Thoracic aorta (tissue), 2 donors: ENCODE measurements around the gene HELZ2. TPM values are rescaled to one million over a fixed set of nuclear protein-coding genes. Genes with fewer than 3 reads are reported as not detected.

Experiments used
- ATAC-seq: fragments of 150-250 bp; one replicate; pipeline ENCODE4 v1.8.0; 2017; ENCODE audit warnings: low read depth; ENCODE audit not compliant: insufficient number of reproducible peaks, low FRiP score
- DNase-seq: peaks from one replicate; pipeline ENCODE4 v3.0.0-alpha.2; 2020; ENCODE audit warnings: low spot score
- H3K27ac ChIP-seq, 2 donors: fragments of 200-600 bp; sonication (generic); 1 replicate in 1 of 2; 2 replicates in 1 of 2; pipeline ENCODE4 v1.5.1; 2016; ENCODE audit warnings: mild to moderate bottlenecking in 2 of 2, moderate library complexity in 2 of 2
- H3K27me3 ChIP-seq: fragments of 200-600 bp; sonication (generic); replicated peaks from 2 replicates; pipeline ENCODE4 v1.6.0; 2016; ENCODE audit warnings: mild to moderate bottlenecking; ENCODE audit not compliant: insufficient read depth
- H3K36me3 ChIP-seq: fragments of 200-600 bp; sonication (generic); one replicate; pipeline ENCODE4 v1.5.1; 2016
- H3K4me1 ChIP-seq, 2 donors: fragments of 200-600 bp; sonication (generic); 1 replicate in 1 of 2; 2 replicates in 1 of 2; pipeline versions ENCODE4 v1.5.1 to v1.6.0; 2016; ENCODE audit warnings: low read depth in 2 of 2, mild to moderate bottlenecking in 1 of 2; ENCODE audit not compliant: control insufficient read depth in 1 of 2
- H3K4me3 ChIP-seq: fragments of 200-600 bp; sonication (generic); 2 replicates; pipeline ENCODE4 v1.5.1; 2016; ENCODE audit warnings: mild to moderate bottlenecking
- H3K9me3 ChIP-seq: fragments of 200-600 bp; sonication (generic); 2 replicates; pipeline ENCODE4 v1.5.1; 2016
- CTCF ChIP-seq: fragments of 200-600 bp; sonication (generic); IDR thresholded peaks from one replicate; pipeline ENCODE4 v1.5.1; 2019; ENCODE audit warnings: antibody characterized with exemption
- total RNA-seq, 2 donors: library from RNA; depleted of rRNA; stranded (reverse); fragments of >200 nt; gene quantifications; one replicate each; pipeline versions ENCODE4 v1.1.0 to v1.2.3, GENCODE V29; 2016

Gene HELZ2
- total RNA-seq, 2 donors from 2014 or later = 45.2 to 50.3 TPM

GRCh38 chr20:63591147-63591533, 17.1 kb upstream of the HELZ2 start:
- no peak for TF ChIP-seq CTCF
- no peaks in the 10 kb centered on the region for H3K9me3 ChIP-seq
- DNase-seq (no peak), ATAC-seq (no peak)
- no peak overlapping the region for H3K27ac ChIP-seq
- no peaks in the 10 kb centered on the region for H3K27me3 ChIP-seq
- peaks cover 0 to 5% of the 10 kb centered on the region in 2 donors for H3K4me1 ChIP-seq
- H3K4me3 ChIP-seq = no peak overlapping the region
- peaks cover 40% of the 10 kb centered on the region for H3K36me3 ChIP-seq

GRCh38 chr20:63590218-63591146, 16.4 kb upstream of the HELZ2 start:
- Histone ChIP-seq H3K4me1 (peaks cover 0 to 5% of the 10 kb centered on the region in 2 donors), H3K9me3 (no peaks in the 10 kb centered on the region), H3K27me3 (no peaks in the 10 kb centered on the region), H3K4me3 (no peak overlapping the region), H3K27ac (no peak overlapping the region), H3K36me3 (peaks cover 33% of the 10 kb centered on the region)
- DNase-seq (no peak), ATAC-seq (no peak)
- no peak for TF ChIP-seq CTCF

GRCh38 chr20:63589261-63590217, 15.5 kb upstream of the HELZ2 start:
- peaks cover 0 to 5% of the 10 kb centered on the region in 2 donors for H3K4me1 ChIP-seq
- H3K27ac ChIP-seq = no peak overlapping the region
- H3K27me3 ChIP-seq = no peaks in the 10 kb centered on the region
- TF ChIP-seq CTCF = no peak
- no peak overlapping the region for H3K4me3 ChIP-seq
- ATAC-seq = no peak
- DNase-seq = no peak
- H3K9me3 ChIP-seq = no peaks in the 10 kb centered on the region
- H3K36me3 ChIP-seq = peaks cover 31% of the 10 kb centered on the region

- ATAC-seq (no peak), DNase-seq (no peak)
- no peaks in the 10 kb centered on the region for H3K9me3 ChIP-seq
- H3K27me3 ChIP-seq = no peaks in the 10 kb centered on the region
- TF ChIP-seq CTCF = no peak
- no peak overlapping the region for H3K27ac ChIP-seq
- no peak overlapping the region for H3K4me3 ChIP-seq
- H3K36me3 ChIP-seq = peaks cover 30% of the 10 kb centered on the region
- H3K4me1 ChIP-seq = no peaks in the 10 kb centered on the region
Observed at GRCh38 chr20:63588641-63589041, 14.6 kb upstream of the HELZ2 start.
